Stimulated activated CD4-positive, alpha-beta T cell treated with anti-CD3 and anti-CD28 coated beads, Interleukin-1b, Interleukin-23, amount 100 ng/mL, for 1 hour (primary cell): Measurements from ENCODE around the gene CBX4.
A peak's percentile ranks its signal among the peaks of the same experiment; 100 is the strongest.

Experiments used
- DNase-seq, 2 donors: peaks; one replicate each; pipeline ENCODE4 v3.0.0-alpha.2; 2020; ENCODE audit warnings: low read depth in 2 of 2

CBX4 gene

DNA sequence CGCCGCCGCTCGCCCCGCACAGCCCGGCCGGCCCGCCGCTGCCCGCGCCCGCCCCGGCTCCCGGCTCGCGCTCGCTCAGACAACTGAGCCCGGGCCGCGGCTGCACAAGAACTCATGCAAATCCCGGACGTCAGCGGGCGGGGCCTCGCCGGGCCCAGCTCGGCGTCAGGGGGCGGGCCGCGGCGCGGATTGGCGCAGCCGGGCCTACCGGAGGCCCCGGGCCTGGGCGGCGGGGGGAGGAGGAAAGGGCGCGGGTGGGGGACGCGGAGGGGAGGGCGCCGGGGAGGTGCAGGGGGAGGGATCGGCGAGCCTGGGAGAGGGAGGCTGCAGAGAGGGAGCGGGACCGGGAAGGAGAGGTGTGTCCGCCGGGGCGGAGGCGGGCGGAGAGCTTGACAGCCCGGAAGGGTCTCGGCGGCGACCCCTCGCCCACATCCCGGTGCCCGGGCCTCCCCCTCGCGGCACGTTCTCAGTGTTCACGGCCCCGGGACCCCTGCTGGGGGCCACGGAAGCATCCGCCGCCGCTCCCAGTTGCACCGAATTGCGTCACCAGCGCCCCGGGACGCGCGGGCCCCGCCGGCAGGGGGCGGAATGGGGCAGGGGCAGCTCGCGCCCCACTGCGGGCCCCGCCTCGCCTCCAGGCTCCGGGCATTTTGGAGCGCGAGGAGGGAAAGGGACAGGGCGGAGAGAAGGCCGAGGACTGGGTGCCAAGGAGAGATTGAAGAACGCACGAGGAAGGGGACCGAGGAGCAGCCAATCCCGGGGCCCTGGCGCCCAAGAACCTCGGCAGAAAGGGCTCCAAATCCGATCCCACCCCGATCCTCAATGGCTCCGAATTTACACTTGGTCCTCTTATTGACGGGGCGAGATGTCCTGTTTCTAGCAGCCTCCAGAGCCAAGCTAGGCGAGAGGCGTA lies at the start of gene CBX4:
Gene CBX4 (minus strand): TSS at position 85 of the 913 bp plus-strand sequence. CDS start 189 bp downstream, outside the sequence.
- peak; percentile 77 to 82 for DNase-seq

DNA sequence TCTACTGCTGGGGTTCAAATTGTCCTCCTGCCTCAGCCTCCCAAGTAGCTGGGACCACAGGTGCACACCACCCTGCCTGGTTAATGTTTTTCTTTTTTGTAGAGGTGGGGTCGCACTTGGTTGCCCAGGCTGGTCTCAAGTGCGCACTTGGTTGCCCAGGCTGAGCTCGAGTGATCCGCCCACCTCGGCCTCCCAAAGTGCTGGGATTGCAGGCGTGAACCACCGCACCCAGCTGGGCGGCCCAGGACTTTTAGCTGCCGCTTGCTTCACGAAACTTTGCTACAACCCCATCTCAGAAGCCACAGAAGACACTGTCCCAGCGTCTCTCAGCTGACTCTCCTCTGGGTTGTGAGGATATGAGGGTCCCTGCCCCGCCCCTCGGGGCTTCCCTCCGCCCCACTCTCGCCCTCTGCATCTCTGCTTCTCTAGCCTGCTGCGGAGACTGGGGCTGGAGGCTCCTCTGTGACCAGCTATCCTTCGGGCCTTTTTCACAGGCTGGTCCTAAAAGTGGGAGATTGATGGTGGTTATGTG lies 48.8 kb upstream of the CBX4 start:
- DNase-seq, result no peak

DNA sequence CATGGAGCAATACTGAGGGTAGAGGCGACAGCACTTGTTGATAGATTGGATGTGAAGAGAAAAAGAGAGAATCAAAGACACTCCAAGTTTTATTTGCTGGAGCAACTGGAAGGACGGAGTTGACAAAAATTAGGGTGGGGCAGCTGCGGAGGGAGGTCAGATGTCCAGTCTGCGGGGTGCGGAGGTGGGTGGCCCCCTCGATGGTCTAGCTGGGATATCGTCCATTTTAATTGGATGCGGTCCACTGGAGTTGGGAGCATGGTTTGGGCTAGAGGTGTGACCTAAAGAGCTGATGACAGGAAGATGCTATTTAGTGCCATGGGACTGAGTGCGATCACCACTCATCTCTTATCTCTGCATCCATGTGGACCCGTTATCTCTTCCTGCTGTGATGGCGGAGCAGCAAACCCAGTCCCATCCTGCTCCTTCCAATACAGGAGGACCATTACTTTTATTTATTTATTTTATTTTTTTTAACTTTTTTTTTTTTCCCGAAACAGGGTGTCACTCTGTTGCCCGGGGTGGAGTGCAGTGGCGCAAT lies 48.3 kb upstream of the CBX4 start:
- DNase-seq, result no peak

DNA sequence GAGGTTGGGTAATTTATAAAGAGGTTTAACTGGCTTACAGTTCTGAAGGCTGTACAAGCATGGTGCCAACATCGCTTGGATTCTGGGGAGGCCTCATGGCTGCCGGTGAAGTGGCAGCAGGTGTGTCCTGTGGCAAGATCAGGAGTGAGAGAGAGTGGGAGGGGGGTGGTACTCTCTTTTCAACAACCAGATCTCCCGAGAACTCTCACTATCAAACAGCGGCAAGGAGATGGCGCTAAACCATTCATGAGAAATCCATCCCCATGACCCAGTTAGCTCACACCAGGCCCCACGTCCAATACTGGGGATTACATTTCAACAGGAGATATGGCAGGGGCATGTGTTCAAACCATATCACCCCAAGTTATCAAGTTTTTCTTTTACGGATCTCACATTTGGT lies 44.0 kb upstream of the CBX4 start:
- no peak for DNase-seq

DNA sequence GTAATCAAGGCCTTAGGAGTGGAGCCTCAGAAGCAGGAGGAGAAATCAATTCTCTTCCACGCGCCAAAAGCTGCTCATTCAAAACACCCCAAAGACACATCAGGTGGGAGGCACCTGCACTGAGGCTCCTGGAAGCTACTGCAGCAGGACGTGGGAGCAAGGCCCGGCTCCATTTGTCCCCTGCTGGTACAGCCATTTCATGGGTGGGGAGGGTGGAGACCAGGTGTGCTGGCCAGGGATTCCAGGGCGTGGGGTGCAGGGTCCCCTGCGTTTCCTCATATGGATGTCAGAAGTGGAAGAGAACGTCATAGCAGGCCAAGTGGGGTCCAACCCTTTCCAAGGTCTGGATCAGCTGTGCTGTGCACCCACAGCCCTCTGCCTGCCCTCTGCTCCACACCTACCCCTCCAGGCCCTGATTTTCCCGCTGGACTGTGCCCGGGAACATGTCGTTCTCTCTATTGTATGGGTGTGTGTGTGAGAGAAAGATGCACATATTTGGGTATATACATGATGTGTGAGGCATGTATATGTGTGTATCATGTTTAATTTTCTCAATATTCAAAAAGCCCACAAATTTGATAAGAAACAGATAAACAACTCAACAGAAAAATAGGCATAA lies 39.2 kb upstream of the CBX4 start:
- no peak for DNase-seq

DNA sequence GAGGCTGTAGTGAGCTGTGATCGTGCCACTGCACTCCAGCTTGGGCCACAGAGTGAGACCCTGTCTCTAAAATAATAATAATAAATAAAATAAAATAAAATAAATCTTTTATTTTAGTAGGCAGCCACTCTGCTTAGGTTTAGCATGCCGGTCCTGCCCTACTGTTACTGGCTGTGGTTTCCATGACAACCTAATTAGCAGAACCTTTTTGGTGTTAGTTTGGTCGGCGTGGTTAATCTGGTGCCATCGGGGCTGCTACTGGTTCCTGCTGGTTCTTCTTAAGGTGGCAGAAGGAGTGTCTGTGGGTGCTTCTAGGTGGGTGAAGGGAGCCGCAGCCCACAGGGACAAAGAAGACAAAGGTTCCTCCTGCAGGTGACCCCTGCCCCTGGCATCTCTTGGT lies 37.8 kb upstream of the CBX4 start:
- no peak for DNase-seq

DNA sequence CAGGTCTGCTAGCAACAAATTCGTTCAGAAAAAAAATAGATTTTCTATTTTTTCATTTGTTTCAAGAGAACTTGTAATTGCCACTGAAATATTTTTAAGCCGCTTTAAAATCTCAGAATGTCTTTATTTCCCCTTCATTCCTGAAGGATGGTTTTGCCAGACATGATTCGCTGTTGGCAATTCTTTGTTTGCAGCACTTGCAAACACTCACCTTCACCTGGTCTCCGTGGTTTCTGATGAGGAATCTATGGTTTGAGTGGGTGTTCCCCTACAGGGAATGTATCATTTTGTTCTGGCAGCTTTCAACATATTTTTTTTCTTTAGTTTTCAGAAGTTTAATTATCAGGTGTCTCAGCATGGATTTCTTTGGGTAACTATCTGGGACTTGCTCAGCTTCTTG lies 36.3 kb upstream of the CBX4 start:
- no peak for DNase-seq

DNA sequence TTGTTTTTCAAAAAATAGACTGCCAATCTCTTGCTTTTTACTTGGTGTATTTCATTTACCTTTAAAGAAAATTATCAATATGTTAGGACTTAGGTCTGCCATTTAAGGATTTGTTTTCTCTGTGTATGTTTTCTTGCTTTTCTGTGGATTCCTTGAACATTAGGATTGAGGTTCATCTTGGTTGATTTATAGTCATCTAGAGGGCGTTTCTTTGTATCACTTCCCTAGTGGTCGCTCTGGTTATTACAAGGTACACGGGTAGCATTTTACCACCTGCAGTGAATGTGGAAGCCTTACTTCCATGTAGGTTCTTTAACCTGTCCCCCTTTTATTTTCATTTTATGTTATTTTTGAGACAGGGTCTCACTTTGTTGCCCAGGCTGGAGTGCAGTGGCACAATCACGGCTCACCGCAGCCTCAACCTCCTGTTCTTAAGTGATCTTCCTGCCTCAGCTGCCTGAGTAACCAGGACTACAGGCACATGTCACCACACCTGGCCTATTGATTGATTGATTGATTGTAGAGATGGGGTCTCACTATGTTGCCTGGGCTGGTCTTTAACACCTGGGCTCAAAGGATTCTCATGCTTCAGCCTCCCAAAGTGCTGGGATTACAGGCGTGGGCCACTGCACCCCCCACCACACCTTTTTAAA lies 35.2 kb upstream of the CBX4 start:
- no peak for DNase-seq

DNA sequence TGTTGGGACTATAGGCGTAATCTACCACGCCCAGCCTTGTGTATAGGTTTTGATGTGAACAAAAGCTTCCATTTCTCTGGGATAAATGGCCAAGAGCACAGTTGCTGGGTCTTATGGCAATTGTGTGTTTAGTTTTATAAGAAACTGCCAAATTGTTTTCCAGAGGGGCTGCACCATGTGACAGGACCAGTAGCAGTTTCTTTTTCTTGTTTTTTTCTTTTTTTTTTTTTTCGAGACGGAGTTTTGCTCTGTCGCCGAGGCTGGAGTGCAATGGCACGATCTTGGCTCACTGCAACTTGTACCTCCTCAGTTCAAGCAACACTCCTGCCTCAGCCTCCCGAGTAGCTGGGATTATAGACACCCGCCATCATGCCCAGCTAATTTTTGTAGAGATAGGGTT lies 34.3 kb upstream of the CBX4 start:
- no peak for DNase-seq

DNA sequence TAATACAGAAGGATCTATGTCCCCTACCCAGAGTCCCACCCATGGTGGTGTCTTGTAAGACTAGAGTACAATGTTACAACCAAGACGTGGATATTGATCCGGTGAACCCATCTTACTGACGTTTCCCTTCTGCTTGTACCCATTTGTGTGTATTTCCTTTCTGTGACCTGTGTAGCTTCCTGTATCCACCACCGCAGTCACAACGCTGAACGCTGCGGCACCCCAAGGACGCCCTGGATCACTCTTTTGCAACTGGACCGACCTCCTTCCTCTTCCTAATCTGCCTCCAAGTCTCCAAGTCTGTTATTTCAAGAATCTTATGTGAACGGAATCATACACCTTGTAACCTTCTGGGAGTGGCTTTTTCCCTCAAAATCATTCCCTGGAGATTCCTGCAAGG lies 33.5 kb upstream of the CBX4 start:
- DNase-seq, result no peak

DNA sequence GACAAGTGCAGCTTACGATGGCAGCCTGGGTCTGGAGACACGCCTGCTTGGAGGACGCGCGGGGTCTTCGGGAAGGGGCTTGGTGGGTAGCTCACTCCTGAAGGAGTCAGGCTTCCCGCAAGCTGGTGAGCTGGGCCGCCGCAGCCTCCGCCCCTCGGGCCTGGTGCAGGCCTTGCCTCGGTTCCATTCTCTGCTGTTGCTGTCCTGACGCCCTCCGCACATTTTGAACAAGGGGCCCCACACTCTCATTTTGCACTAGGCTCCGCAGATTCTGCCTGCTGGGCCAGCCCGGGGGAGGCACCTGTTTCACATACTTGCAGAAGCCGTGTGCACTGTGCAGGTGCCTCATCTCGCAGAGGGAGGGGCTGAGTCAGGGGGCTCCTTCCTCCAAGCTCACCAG lies 31.9 kb upstream of the CBX4 start:
- DNase-seq, result no peak

DNA sequence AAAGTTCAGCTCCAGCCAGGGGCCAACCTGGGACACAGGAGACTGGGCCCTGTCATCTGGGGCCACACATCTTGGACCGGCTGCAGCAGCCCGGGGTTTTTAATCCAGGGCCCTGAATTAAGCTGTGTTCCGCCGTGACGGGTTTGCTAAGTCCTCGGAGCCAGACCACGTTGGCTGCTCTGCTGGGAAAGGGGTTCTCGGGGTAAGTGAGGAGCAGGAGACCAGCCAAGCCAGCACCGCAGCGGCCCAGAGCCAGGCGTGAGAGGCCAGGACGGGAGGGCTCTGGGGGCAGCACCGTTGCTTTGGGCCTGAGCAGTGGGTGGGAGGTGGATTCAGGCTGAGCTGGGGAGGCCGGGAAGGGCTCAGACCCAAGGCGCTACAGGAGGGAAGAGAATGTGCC lies 31.3 kb upstream of the CBX4 start:
- no peak for DNase-seq

DNA sequence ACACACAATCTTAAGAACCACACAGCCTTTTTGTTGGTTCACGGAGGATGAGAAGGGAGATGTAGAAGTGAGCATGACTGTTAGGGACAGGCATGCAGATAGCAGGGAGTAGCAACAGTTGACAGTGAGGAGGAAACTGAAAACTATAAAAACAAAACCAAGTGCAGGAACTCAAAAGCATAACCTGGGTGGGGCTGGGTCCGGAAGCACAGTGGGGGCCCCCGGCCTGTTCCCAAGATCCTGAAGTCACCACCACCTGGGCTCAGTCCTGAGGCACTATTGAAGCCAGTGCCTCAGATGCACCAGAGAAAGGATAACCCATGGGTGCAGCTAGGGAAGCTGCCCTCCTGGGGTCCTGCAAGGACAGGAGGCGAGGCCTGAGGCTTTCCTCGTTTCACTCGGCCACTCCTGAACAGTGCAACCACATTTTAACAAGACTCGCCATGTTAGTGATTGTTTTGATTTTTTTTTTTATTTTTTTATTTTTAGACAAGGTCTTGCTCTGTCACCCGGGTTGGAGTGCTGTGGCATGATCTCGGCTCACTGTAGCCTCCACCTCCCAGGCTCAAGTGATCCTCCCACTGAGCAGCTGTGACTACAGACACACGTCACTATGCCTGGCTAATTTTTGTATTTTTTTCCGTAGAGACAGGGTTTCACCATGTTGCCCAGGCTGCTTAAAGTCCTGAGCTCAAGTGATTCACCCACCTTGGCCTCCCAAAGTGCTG lies 27.7 kb upstream of the CBX4 start:
- no peak for DNase-seq

DNA sequence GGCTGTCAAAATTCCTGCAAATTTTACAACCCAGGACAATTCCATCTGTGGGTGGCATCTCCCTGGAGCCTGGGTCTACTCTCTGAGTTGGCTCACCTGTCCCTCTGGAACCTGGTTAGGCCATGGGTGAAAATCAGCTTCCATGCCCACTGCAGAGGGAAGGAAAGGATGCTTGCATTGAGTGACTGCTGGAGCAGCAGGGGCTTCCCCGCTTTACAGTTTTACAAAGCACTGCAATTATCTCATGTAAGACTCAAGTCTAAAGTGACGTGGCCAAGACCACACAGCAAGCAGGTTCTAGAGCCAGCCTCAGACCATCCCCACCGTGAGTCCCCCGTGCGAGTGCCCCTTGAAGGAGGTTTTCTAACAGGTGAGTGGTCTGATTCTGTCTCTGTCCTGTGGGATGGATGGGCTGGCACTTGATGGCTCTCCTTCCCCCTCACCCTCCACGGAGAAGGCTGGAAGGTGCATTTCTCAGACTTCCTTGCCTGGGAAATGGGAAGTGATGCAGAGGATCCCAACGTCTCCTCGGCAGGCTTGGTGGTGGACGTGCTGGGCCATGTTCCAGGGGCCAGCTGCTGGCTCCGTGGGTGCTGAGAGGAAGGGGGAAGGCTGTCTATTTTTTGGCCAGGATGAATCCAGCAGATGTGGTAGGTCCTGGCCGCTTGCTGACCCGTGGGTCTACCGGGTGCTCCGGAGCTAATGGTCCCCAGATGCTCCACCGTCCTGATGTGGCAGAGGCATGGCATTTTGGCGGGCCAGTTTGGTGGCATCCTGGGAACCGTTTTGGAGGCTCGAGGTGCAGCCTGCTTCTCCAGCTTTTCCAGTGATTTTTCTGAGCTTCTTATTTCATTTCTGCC lies 26.3 kb upstream of the CBX4 start:
- no peak for DNase-seq

DNA sequence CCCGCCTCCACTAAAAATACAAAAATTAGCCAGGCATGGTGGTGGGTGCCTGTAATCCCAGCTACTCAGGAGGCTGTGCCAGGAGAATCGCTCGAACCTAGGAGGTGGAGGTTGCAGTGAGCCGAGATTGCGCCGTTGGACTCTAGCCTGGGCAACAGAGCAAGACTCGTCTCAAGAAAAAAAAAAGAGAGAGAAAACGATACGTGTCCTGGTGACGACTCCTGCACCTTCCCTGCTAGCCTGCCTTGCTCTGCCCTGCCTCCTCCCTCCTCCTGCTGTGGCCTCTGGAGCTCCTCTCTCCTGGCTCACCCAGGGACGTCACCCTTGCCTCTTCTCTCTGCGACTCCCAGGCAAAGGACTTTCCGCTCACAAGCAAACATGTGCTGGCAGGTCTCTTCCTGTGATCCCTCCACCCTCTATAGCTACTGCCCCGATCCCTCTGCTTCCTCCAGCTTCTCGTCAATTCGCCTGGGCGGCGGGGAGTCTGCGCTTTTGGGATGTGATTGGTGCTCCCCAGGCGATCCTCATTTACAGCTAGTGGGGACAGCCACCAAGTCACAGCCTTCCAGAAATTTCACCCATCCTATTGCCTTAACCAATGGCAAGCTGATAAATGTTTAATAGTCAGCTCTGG lies 25.5 kb upstream of the CBX4 start:
- DNase-seq, result no peak

DNA sequence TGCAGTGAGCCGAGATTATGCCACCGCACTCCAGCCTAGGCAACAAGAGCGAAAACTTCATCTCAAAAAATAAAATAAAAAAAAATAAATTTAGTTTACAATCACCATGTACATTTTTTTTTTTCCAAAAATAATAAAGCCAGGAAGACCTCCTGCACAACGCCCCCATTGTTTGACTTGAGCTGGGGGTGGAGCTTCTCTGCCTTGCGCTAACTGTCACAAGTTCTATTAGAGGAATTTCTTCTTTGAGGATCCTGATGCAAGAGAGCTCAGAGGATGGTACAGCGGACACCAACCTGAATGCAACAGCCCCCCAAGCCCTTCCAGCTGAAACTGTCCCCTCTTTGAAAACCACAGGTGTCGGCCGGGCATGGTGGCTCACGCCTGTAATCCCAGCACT lies 24.9 kb upstream of the CBX4 start:
- no peak for DNase-seq

DNA sequence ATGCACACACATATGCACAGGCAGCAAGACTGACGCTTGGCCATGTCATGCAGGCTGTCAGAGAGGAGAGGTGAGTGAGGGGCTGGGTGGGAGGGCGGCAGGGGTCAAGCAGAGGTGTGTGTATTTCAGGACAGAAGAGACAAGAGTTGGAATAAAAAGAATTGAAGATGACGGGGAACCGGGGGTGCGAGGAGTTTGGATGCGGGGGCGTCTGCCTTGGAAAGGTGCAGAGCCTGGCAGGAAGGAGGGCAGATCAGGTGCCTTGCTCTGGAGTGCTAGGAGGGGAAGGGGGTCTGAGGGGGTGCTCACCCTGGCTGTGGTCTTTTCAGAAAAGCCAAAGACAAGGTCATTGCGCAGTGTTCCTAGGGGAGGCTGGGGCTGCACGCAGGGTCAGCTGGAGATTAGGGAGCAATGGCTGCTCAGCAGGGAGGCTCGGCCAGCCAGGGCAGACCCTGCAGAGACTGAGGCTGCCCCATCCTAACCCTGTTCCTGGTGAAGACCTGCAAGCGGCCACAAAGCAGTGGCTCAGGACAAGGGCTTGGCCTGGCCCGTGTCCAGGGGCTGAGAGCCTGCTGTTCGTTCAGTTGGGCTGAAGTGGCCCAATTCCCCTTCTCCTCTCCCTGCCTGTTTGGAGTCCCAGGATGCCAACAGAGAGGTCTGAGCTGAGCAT lies 23.7 kb upstream of the CBX4 start:
- no peak for DNase-seq

DNA sequence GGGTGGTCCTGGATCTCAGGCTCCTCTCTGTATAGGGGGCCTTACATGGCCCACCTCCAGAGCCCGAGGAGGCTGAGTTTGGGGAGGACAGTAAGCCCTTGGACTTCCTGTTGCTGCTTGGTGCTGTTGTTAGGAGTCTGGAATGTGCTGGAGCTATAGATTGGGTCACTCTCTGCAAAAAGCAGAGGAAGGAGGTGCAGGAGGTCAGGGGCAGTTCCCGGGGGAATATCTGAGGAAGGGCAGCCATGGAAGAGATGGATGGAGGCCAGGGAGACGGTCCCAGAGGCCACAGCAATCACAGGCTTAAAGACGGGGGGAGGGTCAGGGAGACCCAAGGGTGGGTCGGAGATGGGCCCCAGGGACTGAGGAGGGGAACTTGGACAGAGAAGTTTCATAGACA lies 23.0 kb upstream of the CBX4 start:
- DNase-seq, result no peak

DNA sequence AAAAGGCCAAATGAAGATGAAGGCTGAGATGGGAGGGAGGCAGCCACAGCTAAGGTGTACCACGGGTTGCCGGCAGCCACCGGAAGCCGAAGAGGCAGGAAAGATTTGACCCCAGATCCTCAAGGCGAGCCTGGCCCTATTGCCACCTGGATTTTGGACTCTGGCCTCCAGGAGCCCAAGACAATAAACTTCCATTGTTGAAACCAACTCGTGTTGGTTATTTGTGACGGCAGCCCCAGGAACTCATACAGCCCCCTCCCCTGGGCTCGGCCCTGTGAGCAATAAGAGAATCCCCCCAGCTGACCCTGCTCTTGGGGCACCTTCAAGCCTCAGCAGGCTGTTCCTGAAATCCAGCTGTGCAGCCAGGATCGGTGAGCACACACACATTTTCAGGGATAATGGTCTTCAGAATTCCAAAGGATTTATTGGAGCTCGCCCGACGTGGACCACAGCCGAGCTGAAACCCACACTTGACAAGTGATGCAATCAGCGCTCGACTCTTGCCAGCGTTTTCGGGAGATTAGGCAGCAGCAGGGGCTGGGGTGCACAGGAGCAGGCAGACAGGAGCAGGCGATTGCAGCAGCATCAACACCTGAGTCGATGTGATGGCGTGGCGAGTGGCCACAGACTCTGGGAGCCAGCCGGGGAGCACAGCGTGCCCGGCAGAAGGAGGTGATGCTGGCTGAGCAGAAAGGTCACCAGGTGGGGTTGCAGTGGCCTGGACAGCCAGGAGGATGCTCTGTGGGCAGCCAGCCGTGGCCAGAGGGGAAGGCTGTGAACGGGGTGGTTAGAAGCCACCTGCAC lies 22.4 kb upstream of the CBX4 start:
- no peak for DNase-seq
